B cell (primary cell): Measurements from ENCODE around the gene PDE4B.

Experiments
- EZH2 ChIP-seq: IDR thresholded peaks from 2 replicates; pipeline ENCODE4 v1.6.1; 2012; ENCODE audit warnings: borderline replicate concordance, low read depth, mild to moderate bottlenecking, moderate library complexity, low read length; ENCODE audit not compliant: insufficient read depth, poor library complexity, severe bottlenecking
- TF ChIP-seq, protein P1 (sequence below): fragments of 200-600 bp; IDR thresholded peaks from one replicate; pipeline ENCODE4 v1.8.0; 2022; ENCODE audit warnings: antibody characterized with exemption, mild to moderate bottlenecking

DNA sequence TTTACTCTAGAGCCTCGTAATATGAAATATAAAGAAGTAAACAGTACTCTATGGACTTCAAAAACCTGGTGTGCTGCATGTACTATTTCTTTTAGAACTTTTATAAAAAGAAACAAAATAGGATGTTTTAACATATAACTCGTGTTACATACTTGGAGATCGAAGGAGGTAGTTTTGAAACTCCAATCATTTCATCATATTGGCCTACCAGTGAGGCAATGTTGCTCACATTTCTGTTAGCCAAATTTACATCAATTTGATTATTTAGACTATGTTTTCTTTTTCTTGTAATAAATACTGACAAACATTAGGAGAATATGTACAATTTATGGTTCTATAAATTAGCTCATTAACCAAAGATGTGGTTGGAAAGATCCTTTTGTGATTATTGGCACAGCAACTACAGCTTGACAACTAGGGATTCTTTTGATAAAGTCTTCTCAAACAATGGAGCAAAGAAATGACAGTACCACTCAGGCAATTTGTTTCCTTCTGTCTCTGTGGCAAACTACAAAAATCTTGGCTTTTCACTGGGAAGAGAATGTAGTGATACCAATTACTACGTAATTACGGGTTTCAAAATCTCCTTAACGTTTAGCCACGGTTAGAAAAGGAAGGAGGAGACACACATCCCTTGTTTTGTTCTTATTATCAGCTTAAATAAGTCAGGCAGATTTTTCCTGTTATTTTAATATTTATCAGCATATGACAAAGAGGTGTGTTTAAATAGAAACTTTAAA, 474.7 kb downstream of the PDE4B start:
- TF ChIP-seq, protein P1, sequence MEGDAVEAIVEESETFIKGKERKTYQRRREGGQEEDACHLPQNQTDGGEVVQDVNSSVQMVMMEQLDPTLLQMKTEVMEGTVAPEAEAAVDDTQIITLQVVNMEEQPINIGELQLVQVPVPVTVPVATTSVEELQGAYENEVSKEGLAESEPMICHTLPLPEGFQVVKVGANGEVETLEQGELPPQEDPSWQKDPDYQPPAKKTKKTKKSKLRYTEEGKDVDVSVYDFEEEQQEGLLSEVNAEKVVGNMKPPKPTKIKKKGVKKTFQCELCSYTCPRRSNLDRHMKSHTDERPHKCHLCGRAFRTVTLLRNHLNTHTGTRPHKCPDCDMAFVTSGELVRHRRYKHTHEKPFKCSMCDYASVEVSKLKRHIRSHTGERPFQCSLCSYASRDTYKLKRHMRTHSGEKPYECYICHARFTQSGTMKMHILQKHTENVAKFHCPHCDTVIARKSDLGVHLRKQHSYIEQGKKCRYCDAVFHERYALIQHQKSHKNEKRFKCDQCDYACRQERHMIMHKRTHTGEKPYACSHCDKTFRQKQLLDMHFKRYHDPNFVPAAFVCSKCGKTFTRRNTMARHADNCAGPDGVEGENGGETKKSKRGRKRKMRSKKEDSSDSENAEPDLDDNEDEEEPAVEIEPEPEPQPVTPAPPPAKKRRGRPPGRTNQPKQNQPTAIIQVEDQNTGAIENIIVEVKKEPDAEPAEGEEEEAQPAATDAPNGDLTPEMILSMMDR = no peak
- no peak for TF ChIP-seq EZH2
